ENCODE data around the gene FOLR2. TPM values are rescaled to one million over a fixed set of nuclear protein-coding genes. Genes with fewer than 3 reads are reported as not detected.
A peak's percentile ranks its signal among the peaks of the same experiment; 100 is the strongest.
"Not testable (repeated sequence)": the region's sequence is repeated elsewhere in the genome, so short reads cannot be mapped to it uniquely, and the experiment has no call there.

The FOLR2 gene
- total RNA-seq (2014; rRNA removed; shearing (Covaris generic)) = not detected in 2 replicates
- polyA plus RNA-seq (2015; cell fraction: cytosol; rRNA removed) = not detected in 2 replicates
- polyA plus RNA-seq (2015; cell fraction: nucleus; rRNA removed) = not detected in 2 replicates

GRCh38 chr11:72216638-72217037 lies at the start of gene FOLR2:
TSS of gene FOLR2 (plus strand) at chr11:72216794. CDS start at chr11:72218585, 1,791 bp downstream.
- in situ Hi-C loops (cut with HindIII; ENCODE audit: low pct_unique_long_range_greater_than_20kb, low sequenced_read_pairs) = no loop called here
- DNase-seq (ENCODE audit: low read depth, low spot score) = no peak

- in situ Hi-C loops (cut with HindIII; ENCODE audit: low pct_unique_long_range_greater_than_20kb, low sequenced_read_pairs); DNase-seq (ENCODE audit: low read depth, low spot score): not testable (repeated sequence)
Measured at GRCh38 chr11:72169046-72169555, 47.5 kb upstream of the FOLR2 start.

GRCh38 chr11:72169754-72170153 lies 46.8 kb upstream of the FOLR2 start:
- in situ Hi-C loops (cut with HindIII; ENCODE audit: low pct_unique_long_range_greater_than_20kb, low sequenced_read_pairs); DNase-seq (ENCODE audit: low read depth, low spot score): not testable (repeated sequence)

DNA sequence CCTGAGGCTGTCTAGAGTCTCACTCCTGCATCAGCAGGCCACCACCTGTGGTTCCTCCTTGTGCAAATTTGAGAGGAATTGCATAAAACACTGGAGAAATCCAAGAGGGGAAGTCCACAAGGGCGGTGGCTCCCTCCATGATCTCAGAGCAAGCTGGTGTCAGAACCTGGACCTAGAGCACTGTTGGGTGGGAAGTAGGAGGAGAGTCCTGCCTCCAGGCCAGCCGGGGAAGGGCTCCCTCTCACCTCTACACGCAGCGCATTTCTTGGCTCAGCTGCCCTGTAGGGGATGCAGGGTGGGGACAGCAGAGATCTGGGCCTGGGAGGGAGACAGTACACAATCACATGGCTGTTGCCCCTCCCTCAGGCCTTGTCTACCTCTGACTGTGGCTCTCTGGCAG lies 44.6 kb upstream of the FOLR2 start:
- DNase-seq (ENCODE audit: low read depth, low spot score); in situ Hi-C loops (cut with HindIII; ENCODE audit: low pct_unique_long_range_greater_than_20kb, low sequenced_read_pairs): not testable (repeated sequence)

- no peak for DNase-seq (ENCODE audit: low read depth, low spot score)
- in situ Hi-C loops (cut with HindIII; ENCODE audit: low pct_unique_long_range_greater_than_20kb, low sequenced_read_pairs) = no loop called here
Measured at GRCh38 chr11:72173291-72173690, 43.3 kb upstream of the FOLR2 start.

- in situ Hi-C loops (cut with HindIII; ENCODE audit: low pct_unique_long_range_greater_than_20kb, low sequenced_read_pairs) = no loop called here
Measured at GRCh38 chr11:72174302-72175070, 42.1 kb upstream of the FOLR2 start.

GRCh38 chr11:72177656-72178055 lies 38.9 kb upstream of the FOLR2 start:
- in situ Hi-C loops (cut with HindIII; ENCODE audit: low pct_unique_long_range_greater_than_20kb, low sequenced_read_pairs) = no loop called here
- DNase-seq (ENCODE audit: low read depth, low spot score) = no peak

More at GRCh38 chr11:72174302-72175070, 42.1 kb upstream of the FOLR2 start:
- DNase-seq (ENCODE audit: low read depth, low spot score) = no peak

DNA sequence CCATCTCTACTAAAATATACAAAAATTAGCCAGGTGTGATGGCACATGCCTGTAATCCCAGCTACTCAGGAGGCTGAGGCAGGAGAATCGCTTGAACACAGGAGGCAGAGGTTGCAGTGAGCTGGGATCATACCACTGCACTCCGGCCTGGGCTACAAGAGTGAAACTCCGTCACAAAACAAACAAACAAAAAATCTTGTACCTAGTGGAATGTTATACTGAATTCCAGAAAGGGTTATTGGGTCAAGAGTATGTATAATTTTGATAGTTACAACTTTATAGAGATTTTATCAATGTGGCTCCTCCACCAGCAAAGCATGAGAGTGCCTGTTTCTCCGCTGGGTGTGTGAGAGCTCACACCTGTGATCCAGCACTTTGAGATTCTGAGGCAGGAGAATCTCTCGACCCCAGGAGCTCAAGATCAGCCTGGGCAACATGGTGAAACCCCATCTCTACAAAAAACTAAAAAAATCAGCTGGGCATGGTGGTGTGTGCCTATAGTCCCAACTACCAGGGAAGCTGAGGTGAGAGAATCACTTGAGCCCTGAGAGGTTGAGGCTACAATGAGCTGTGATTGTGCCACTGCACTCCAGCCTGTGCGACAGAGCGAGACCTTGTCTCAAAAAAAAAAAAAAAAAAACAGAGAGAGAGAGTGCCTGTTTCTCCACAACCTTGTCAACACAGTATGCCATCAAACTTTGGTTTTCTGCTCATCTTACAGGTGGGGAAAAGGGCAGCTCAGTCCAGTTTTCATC lies 37.4 kb upstream of the FOLR2 start:
- no peak for DNase-seq (ENCODE audit: low read depth, low spot score)
- in situ Hi-C loops (cut with HindIII; ENCODE audit: low pct_unique_long_range_greater_than_20kb, low sequenced_read_pairs) = no loop called here

DNA sequence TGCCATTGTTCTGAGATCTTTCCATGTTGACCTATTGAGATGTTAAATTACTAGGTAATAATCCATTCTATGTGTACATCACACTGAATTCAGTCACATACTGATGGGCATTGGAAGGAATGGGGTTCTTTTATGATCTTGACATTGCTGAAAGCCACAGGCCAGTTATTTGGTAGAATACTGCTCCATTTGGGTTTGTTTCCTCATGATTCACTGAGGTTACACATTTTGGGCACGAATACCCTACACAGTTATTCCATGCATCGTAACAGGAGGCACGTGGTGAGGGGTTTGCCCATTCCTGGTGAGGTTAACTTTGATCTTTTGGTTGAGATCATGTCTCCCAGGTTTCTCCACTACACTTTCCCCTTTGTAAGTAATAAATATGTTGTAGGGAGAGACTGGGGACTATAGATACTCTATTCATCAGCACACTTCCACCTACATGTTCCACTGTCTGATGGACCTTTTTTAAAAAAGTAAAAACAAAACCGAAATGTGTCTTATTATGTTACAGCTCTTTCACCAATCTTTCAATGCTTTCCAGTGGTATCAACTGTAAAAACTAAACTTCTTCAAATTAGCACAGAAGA lies 36.7 kb upstream of the FOLR2 start:
- no peak for DNase-seq (ENCODE audit: low read depth, low spot score)
- in situ Hi-C loops (cut with HindIII; ENCODE audit: low pct_unique_long_range_greater_than_20kb, low sequenced_read_pairs) = no loop called here

- DNase-seq (ENCODE audit: low read depth, low spot score); in situ Hi-C loops (cut with HindIII; ENCODE audit: low pct_unique_long_range_greater_than_20kb, low sequenced_read_pairs): not testable (repeated sequence)
Measured at GRCh38 chr11:72180892-72181552, 35.6 kb upstream of the FOLR2 start.

GRCh38 chr11:72181553-72181958 lies 35.0 kb upstream of the FOLR2 start:
- peak; percentile 61 for DNase-seq (ENCODE audit: low read depth, low spot score)
- in situ Hi-C loops (cut with HindIII; ENCODE audit: low pct_unique_long_range_greater_than_20kb, low sequenced_read_pairs) = not testable (repeated sequence)

DNA sequence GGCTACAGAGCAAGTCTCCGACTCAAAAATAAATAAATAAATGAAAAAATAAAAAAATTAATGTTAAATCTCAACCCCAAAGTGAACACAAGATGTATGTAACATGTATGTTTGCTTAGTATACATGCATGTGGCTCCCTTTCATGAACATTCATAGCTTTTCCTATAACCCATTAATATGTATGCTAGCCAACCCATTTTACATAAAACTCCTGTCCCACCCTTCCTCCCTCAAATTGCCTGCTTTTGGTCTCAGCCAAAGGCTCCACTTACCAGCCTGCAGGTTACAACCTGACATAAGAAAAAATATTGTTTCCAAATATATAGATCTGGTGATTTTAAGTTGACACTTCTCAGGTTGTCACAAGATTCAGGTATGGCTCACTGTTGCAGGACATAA lies 28.3 kb upstream of the FOLR2 start:
- DNase-seq (ENCODE audit: low read depth, low spot score) = no peak
- in situ Hi-C loops (cut with HindIII; ENCODE audit: low pct_unique_long_range_greater_than_20kb, low sequenced_read_pairs) = no loop called here

- in situ Hi-C loops (cut with HindIII; ENCODE audit: low pct_unique_long_range_greater_than_20kb, low sequenced_read_pairs) = no loop called here
- no peak for DNase-seq (ENCODE audit: low read depth, low spot score)
Measured at GRCh38 chr11:72189455-72190250, 26.9 kb upstream of the FOLR2 start.

DNA sequence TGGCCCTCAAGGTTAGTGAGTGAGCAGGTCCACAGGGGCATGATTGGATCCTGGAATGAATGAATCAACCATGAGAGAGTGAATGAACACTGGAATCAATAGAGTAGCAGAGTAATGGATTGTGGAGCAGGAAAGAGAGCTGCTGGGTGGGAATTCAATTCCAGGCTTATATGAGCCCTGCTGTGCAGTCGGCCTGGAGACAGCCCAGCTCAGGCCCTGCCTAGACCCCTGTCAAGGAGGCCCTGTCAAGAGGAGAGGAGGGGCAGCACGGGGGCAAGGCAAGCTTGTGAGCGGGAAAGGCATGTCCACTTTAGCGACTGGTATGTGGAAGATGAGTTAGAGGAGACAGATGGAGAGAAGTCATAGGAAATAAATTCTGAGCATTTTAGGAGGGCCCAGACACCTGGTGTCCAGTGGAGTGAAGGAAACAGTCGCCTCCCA lies 25.9 kb upstream of the FOLR2 start:
- in situ Hi-C loops (cut with HindIII; ENCODE audit: low pct_unique_long_range_greater_than_20kb, low sequenced_read_pairs) = no loop called here
- no peak for DNase-seq (ENCODE audit: low read depth, low spot score)

DNA sequence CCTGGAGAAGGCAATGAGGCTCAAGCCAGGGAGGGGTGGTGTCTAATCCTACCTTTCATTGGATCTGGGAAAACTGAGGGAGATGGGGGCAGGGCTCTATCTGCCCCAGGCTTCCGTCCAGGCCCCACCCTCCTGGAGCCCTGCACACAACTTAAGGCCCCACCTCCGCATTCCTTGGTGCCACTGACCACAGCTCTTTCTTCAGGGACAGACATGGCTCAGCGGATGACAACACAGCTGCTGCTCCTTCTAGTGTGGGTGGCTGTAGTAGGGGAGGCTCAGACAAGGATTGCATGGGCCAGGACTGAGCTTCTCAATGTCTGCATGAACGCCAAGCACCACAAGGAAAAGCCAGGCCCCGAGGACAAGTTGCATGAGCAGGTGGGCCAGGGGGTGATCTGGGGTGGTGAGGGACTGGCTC lies 24.6 kb upstream of the FOLR2 start, which contains the start of gene FOLR1:
FOLR1 (plus strand) TSS at position 180 of the 421 bp plus-strand sequence; CDS start at position 214, 34 bp downstream.
- in situ Hi-C loops (cut with HindIII; ENCODE audit: low pct_unique_long_range_greater_than_20kb, low sequenced_read_pairs) = no loop called here
- no peak for DNase-seq (ENCODE audit: low read depth, low spot score)

GRCh38 chr11:72195518-72196270 lies 20.9 kb upstream of the FOLR2 start:
- in situ Hi-C loops (cut with HindIII; ENCODE audit: low pct_unique_long_range_greater_than_20kb, low sequenced_read_pairs) = no loop called here
- no peak for DNase-seq (ENCODE audit: low read depth, low spot score)
